GM12865 (cell line): ENCODE results near the gene CDY2A.
"Not testable (repeated sequence)": the region's sequence is repeated elsewhere in the genome, so short reads cannot be mapped to it uniquely, and the experiment has no call there.

ENCODE experiments used
- DNase-seq: peaks from one replicate; pipeline ENCODE4 v3.0.0; 2010; ENCODE audit warnings: low read depth
- H3K4me3 ChIP-seq: 2 replicates; pipeline ENCODE4 v1.5.1; 2011; ENCODE audit warnings: mild to moderate bottlenecking, low read depth, low read length, control low read depth

CDY2A gene

GRCh38 chrY:18025487-18025886 lies at the start of gene CDY2A:
TSS of gene CDY2A (plus strand) at chrY:18025787. CDS start at chrY:18026115, 328 bp downstream.
- not testable (repeated sequence) for H3K4me3 ChIP-seq, DNase-seq

- DNase-seq, H3K4me3 ChIP-seq: not testable (repeated sequence)
These were observed 28.0 kb upstream of the CDY2A start for GRCh38 chrY:17997586-17997985.

- DNase-seq = not testable (repeated sequence)
These were observed 27.3 kb upstream of the CDY2A start for GRCh38 chrY:17998266-17998665.

GRCh38 chrY:18023897-18024296 lies 1.7 kb upstream of the CDY2A start:
- H3K4me3 ChIP-seq, DNase-seq: not testable (repeated sequence)

More at GRCh38 chrY:17998266-17998665, 27.3 kb upstream of the CDY2A start:
- not testable (repeated sequence) for H3K4me3 ChIP-seq

- not testable (repeated sequence) for H3K4me3 ChIP-seq, DNase-seq
These were observed 3.3 kb downstream of the CDY2A start for GRCh38 chrY:18028845-18029244.

- not testable (repeated sequence) for H3K4me3 ChIP-seq, DNase-seq
These were observed 4.6 kb downstream of the CDY2A start for GRCh38 chrY:18030178-18030577.

- not testable (repeated sequence) for DNase-seq, H3K4me3 ChIP-seq
These were observed 8.7 kb downstream of the CDY2A start for GRCh38 chrY:18034100-18034814.

- DNase-seq, H3K4me3 ChIP-seq: not testable (repeated sequence)
These were observed 9.3 kb downstream of the CDY2A start for GRCh38 chrY:18034864-18035263.

GRCh38 chrY:18044990-18045389 lies 19.4 kb downstream of the CDY2A start:
- H3K4me3 ChIP-seq, DNase-seq: not testable (repeated sequence)

GRCh38 chrY:18048149-18049040 lies 22.8 kb downstream of the CDY2A start:
- H3K4me3 ChIP-seq, DNase-seq: not testable (repeated sequence)

- H3K4me3 ChIP-seq, DNase-seq: not testable (repeated sequence)
These were observed 23.5 kb downstream of the CDY2A start for GRCh38 chrY:18049061-18049460.

- not testable (repeated sequence) for H3K4me3 ChIP-seq
These were observed 30.9 kb downstream of the CDY2A start for GRCh38 chrY:18056473-18056872.

GRCh38 chrY:18073464-18073863 lies 47.9 kb downstream of the CDY2A start:
- H3K4me3 ChIP-seq, DNase-seq: not testable (repeated sequence)

More at GRCh38 chrY:18056473-18056872, 30.9 kb downstream of the CDY2A start:
- not testable (repeated sequence) for DNase-seq
